SK-N-SH treated with all-trans-retinoic acid at 6 μM for 48 hours (cell line): ENCODE results near the gene KRTAP1-1.

Source experiments
- ARNTL ChIP-seq: fragments of 450-650 bp; formaldehyde crosslinking; IDR thresholded peaks from 2 replicates; pipeline ENCODE4 v1.5.0; 2020; ENCODE audit warnings: low read depth, mild to moderate bottlenecking, moderate library complexity, borderline replicate concordance
- CREB5 ChIP-seq: fragments of 250-450 bp; sonication (Bioruptor Pico); IDR thresholded peaks from 2 replicates; pipeline ENCODE4 v1.5.1; 2020; ENCODE audit warnings: low read depth, mild to moderate bottlenecking, moderate library complexity
- CSDC2 ChIP-seq: fragments of 250-450 bp; sonication (Bioruptor Pico); IDR thresholded peaks from 2 replicates; pipeline ENCODE4 v1.5.0; 2020; ENCODE audit warnings: mild to moderate bottlenecking, moderate library complexity
- GLIS3 ChIP-seq: fragments of 250-450 bp; sonication (Bioruptor Pico); IDR thresholded peaks from 2 replicates; pipeline ENCODE4 v1.5.0; 2020; ENCODE audit warnings: mild to moderate bottlenecking, moderate library complexity
- ISL1 ChIP-seq: fragments of 250-450 bp; sonication (Bioruptor Pico); IDR thresholded peaks from 2 replicates; pipeline ENCODE4 v2.1.2; 2022; ENCODE audit warnings: mild to moderate bottlenecking, moderate library complexity
- PATZ1 ChIP-seq: fragments of 250-450 bp; sonication (Bioruptor Pico); IDR thresholded peaks from 2 replicates; pipeline ENCODE4 v1.8.0; 2020; ENCODE audit warnings: mild to moderate bottlenecking, moderate library complexity, borderline replicate concordance
- TCF4 ChIP-seq: fragments of 250-450 bp; sonication (Bioruptor Pico); IDR thresholded peaks from 2 replicates; pipeline ENCODE4 v1.8.0; 2021; ENCODE audit warnings: mild to moderate bottlenecking, moderate library complexity, borderline replicate concordance
- TOX ChIP-seq: fragments of 250-450 bp; sonication (Bioruptor Pico); IDR thresholded peaks from 2 replicates; pipeline ENCODE4 v1.8.0; 2021; ENCODE audit warnings: mild to moderate bottlenecking, moderate library complexity, borderline replicate concordance
- TSHZ2 ChIP-seq: fragments of 250-450 bp; sonication (Bioruptor Pico); IDR thresholded peaks from 2 replicates; pipeline ENCODE4 v1.5.0; 2020; ENCODE audit warnings: mild to moderate bottlenecking, moderate library complexity
- ZC3H10 ChIP-seq: fragments of 250-450 bp; sonication (Bioruptor Pico); IDR thresholded peaks from 2 replicates; pipeline ENCODE4 v1.5.1; 2021; ENCODE audit warnings: mild to moderate bottlenecking, moderate library complexity
- ZFP30 ChIP-seq: fragments of 450-650 bp; formaldehyde crosslinking; IDR thresholded peaks from 2 replicates; pipeline ENCODE4 v1.5.0; 2022; ENCODE audit warnings: mild to moderate bottlenecking, moderate library complexity
- ZNF565 ChIP-seq: fragments of 450-650 bp; formaldehyde crosslinking; conservative IDR thresholded peaks from 2 replicates; pipeline ENCODE4 v1.5.0; 2020; ENCODE audit warnings: low read depth, mild to moderate bottlenecking, moderate library complexity
- ZNF70 ChIP-seq: fragments of 450-650 bp; formaldehyde crosslinking; IDR thresholded peaks from 2 replicates; pipeline ENCODE4 v1.5.0; 2020; ENCODE audit warnings: mild to moderate bottlenecking, moderate library complexity
- ZNF8 ChIP-seq: fragments of 450-650 bp; formaldehyde crosslinking; IDR thresholded peaks from 2 replicates; pipeline ENCODE4 v1.5.0; 2020; ENCODE audit warnings: mild to moderate bottlenecking, moderate library complexity

GRCh38 chr17:41073676-41074075 lies 32.4 kb upstream of the KRTAP1-1 start:
- TF ChIP-seq ZNF70 (CRISPR knock-in tag): no peak
- TF ChIP-seq CSDC2 (CRISPR knock-in tag): no peak
- no peak for TF ChIP-seq CREB5 (CRISPR knock-in tag)
- TF ChIP-seq ZNF565: no peak
- no peak for TF ChIP-seq PATZ1 (CRISPR knock-in tag)
- TF ChIP-seq TOX (CRISPR knock-in tag): no peak
- TF ChIP-seq GLIS3 (CRISPR knock-in tag): no peak
- TF ChIP-seq ISL1 (CRISPR knock-in tag): no peak
- TF ChIP-seq ZNF8 (CRISPR knock-in tag): no peak
- no peak for TF ChIP-seq TSHZ2 (CRISPR knock-in tag)
- TF ChIP-seq ZFP30 (CRISPR knock-in tag): no peak
- no peak for TF ChIP-seq ZC3H10
- no peak for TF ChIP-seq ARNTL (CRISPR knock-in tag)
- no peak for TF ChIP-seq TCF4 (CRISPR knock-in tag)
